Left ventricle myocardium inferior (tissue), 1 donor: ENCODE data around the gene SLC30A1. TPM values are rescaled to one million over a fixed set of nuclear protein-coding genes. Genes with fewer than 3 reads are reported as not detected.

Experiments
- DNase-seq: peaks from one replicate; pipeline ENCODE4 v3.0.0-alpha.2; 2020
- H3K27ac ChIP-seq: fragments of 200-600 bp; replicated peaks from 2 replicates; pipeline ENCODE4 v1.8.0; 2021
- H3K27me3 ChIP-seq: fragments of 200-600 bp; 2 replicates; pipeline ENCODE4 v1.8.0; 2021; ENCODE audit warnings: low read depth
- H3K36me3 ChIP-seq: fragments of 200-600 bp; 2 replicates; pipeline ENCODE4 v1.8.0; 2021
- H3K4me1 ChIP-seq: fragments of 200-600 bp; 2 replicates; pipeline ENCODE4 v1.8.0; 2021
- H3K4me3 ChIP-seq: fragments of 200-600 bp; 2 replicates; pipeline ENCODE4 v1.8.0; 2021; ENCODE audit warnings: mild to moderate bottlenecking, moderate library complexity
- H3K9me3 ChIP-seq: fragments of 200-600 bp; replicated peaks from 2 replicates; pipeline ENCODE4 v1.8.0; 2021
- CTCF ChIP-seq: fragments of 200-600 bp; IDR thresholded peaks from 2 replicates; pipeline ENCODE4 v1.8.0; 2021; ENCODE audit warnings: antibody characterized with exemption, mild to moderate bottlenecking, borderline replicate concordance
- intact Hi-C: fragments of 100-400 bp; cut with micrococcal nuclease; formaldehyde crosslinking; loops from one replicate; pipeline ENCODE4 v1.11.0; 2022
- total RNA-seq: library from RNA; stranded (reverse); fragmentation: NEBNext Ultra II Directional; extraction: Animal tissue kit (Norgen Biotek cat#: 25700); gene quantifications from one replicate; pipeline ENCODE4 v1.2.1, GENCODE V29; 2021
- donor health status: DM: no; HTN: yes; CAD: no; lungs with severe emphysema.

The SLC30A1 gene
- total RNA-seq, 1 donor from 2014 or later: 11.5 TPM

- no peak for TF ChIP-seq CTCF
- intact Hi-C loops: no loop called here
- Histone ChIP-seq H3K4me1 (no peaks in the 10 kb centered on the region), H3K4me3 (no peak overlapping the region), H3K9me3 (no peaks in the 10 kb centered on the region), H3K36me3 (no peaks in the 10 kb centered on the region), H3K27me3 (no peaks in the 10 kb centered on the region), H3K27ac (no peak overlapping the region)
- no peak for DNase-seq
Observed at GRCh38 chr1:211596418-211597181, 17.6 kb upstream of the SLC30A1 start.

GRCh38 chr1:211595419-211595818 is 16.5 kb upstream of the SLC30A1 start:
- no peak overlapping the region for H3K27ac ChIP-seq

GRCh38 chr1:211591980-211592493 is 13.1 kb upstream of the SLC30A1 start:
- H3K36me3 ChIP-seq: no peaks in the 10 kb centered on the region
- no peak overlapping the region for H3K4me3 ChIP-seq
- DNase-seq: no peak
- H3K27me3 ChIP-seq: no peaks in the 10 kb centered on the region
- no peaks in the 10 kb centered on the region for H3K4me1 ChIP-seq
- intact Hi-C loops: no loop called here
- H3K27ac ChIP-seq: no peak overlapping the region
- no peaks in the 10 kb centered on the region for H3K9me3 ChIP-seq
- no peak for TF ChIP-seq CTCF

More at GRCh38 chr1:211595419-211595818, 16.5 kb upstream of the SLC30A1 start:
- intact Hi-C loops: no loop called here
- TF ChIP-seq CTCF: no peak
- Histone ChIP-seq H3K9me3 (no peaks in the 10 kb centered on the region), H3K27me3 (no peaks in the 10 kb centered on the region), H3K4me3 (no peak overlapping the region), H3K36me3 (no peaks in the 10 kb centered on the region), H3K4me1 (no peaks in the 10 kb centered on the region)
- DNase-seq: no peak

GRCh38 chr1:211589782-211590721 is 11.1 kb upstream of the SLC30A1 start:
- intact Hi-C loops: no loop called here

More at GRCh38 chr1:211589782-211590721, 11.1 kb upstream of the SLC30A1 start:
- Histone ChIP-seq H3K36me3 (no peaks in the 10 kb centered on the region), H3K9me3 (no peaks in the 10 kb centered on the region), H3K27me3 (no peaks in the 10 kb centered on the region), H3K4me1 (no peaks in the 10 kb centered on the region), H3K27ac (peak overlapping the region; percentile 46), H3K4me3 (no peak overlapping the region)
- peak; percentile 71 for DNase-seq
- no peak for TF ChIP-seq CTCF
